Measurements from ENCODE around the gene GREB1. TPM values are rescaled to one million over a fixed set of nuclear protein-coding genes. Genes with fewer than 3 reads are reported as not detected.

The GREB1 gene
- total RNA-seq, 1 experiment from 2014 or later = 6.2 TPM

DNA sequence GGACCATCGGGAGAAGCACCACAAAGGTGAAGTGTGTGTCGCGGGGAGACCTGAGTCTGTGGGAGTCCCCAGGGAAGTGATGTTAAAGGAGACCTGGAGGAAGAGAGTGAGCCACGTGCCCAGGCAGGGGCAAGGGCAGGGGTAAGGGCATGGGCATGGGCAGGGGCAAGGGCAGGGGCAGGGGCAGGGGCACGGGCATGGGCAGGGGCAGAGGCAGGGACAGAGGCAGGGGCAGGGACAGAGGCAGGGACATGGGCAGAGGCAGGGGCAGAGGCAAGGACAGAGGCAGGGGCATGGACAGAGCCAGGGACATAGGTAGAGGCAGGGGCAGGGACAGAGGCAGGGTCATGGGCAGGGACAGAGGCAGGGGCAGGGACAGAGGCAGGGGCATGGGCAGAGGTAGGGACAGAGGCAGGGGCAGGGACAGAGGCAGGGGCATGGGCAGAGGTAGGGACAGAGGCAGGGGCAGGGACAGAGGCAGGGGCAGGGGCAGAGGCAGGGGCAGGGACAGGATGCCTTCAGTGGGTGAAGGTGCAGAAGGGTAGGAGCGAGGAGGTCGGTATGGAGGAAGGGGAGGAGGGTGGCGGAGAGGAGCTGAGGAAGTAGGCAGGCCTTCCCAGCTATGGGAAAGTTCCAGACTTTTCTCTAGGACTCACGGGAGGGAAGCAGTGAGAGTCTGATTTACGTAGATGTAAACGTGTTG, 102.9 kb downstream of the GREB1 start:
- Histone ChIP-seq H4K20me1 (ENCODE audit: insufficient read depth) (no peaks in the 10 kb centered on the region), H3K9me2 (ENCODE audit: insufficient read depth) (no peaks in the 10 kb centered on the region), H3K27me3 (ENCODE audit: insufficient read depth, low read length) (no peaks in the 10 kb centered on the region), H3K79me2 (ENCODE audit: insufficient read depth, low read length) (no peaks in the 10 kb centered on the region), H3K4me3 (replicated peaks in 1 of 2; ENCODE audit: low read depth in 1 of 2, low read length in 2 of 2) (no peak overlapping the region), H3K4me2 (ENCODE audit: low read length) (no peak overlapping the region), H3K27ac (ENCODE audit: low read depth, low read length) (no peak overlapping the region), H3K9ac (ENCODE audit: low read length) (no peak overlapping the region), H3K36me3 (ENCODE audit: control insufficient read depth in 1 of 2, insufficient read depth in 2 of 2, low read length in 2 of 2) (no peaks in the 10 kb centered on the region), H3K4me1 (ENCODE audit: control insufficient read depth in 1 of 2, insufficient read depth in 2 of 2, low read length in 2 of 2) (no peaks in the 10 kb centered on the region), H2AFZ (ENCODE audit: low read depth, low read length, poor library complexity, severe bottlenecking) (no peak overlapping the region), H3K9me3 (ENCODE audit: control insufficient read depth in 1 of 2, insufficient read depth in 1 of 2, low read depth in 1 of 2, low read length in 2 of 2) (no peaks in the 10 kb centered on the region)
- intact Hi-C loops (cut with micrococcal nuclease) = no loop called here
- no TSS peak for BruUV-seq (replicated peaks)
- ChIA-PET CTCF (no interaction called here), POLR2A (no interaction called here), RAD21 (ENCODE audit: low non-redundant PET in 1 of 2, low total read pairs in 2 of 2, uncharacterized antibody in 2 of 2, unreplicated experiment in 2 of 2) (no interaction called here)
- DNase-seq (ENCODE audit: low read depth, low spot score) (no peak), ATAC-seq (no peak)
- no peak for TF ChIP-seq CEBPB (IDR thresholded peaks at IDR 0.05; ENCODE audit: low read depth)
- TF ChIP-seq FOSL1 (IDR thresholded peaks at IDR 0.05; ENCODE audit: low read depth) = no peak
- TF ChIP-seq, protein P1, sequence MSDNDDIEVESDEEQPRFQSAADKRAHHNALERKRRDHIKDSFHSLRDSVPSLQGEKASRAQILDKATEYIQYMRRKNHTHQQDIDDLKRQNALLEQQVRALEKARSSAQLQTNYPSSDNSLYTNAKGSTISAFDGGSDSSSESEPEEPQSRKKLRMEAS (IDR thresholded peaks at IDR 0.05) = no peak
- TF ChIP-seq CBX3 (IDR thresholded peaks at IDR 0.05; ENCODE audit: low read depth) = no peak
- TF ChIP-seq POLR2AphosphoS5 (IDR thresholded peaks at IDR 0.05; ENCODE audit: low read depth, low read length) = no peak
- no peak for TF ChIP-seq SRF (IDR thresholded peaks at IDR 0.05; ENCODE audit: low read depth)
- TF ChIP-seq, protein P2, sequence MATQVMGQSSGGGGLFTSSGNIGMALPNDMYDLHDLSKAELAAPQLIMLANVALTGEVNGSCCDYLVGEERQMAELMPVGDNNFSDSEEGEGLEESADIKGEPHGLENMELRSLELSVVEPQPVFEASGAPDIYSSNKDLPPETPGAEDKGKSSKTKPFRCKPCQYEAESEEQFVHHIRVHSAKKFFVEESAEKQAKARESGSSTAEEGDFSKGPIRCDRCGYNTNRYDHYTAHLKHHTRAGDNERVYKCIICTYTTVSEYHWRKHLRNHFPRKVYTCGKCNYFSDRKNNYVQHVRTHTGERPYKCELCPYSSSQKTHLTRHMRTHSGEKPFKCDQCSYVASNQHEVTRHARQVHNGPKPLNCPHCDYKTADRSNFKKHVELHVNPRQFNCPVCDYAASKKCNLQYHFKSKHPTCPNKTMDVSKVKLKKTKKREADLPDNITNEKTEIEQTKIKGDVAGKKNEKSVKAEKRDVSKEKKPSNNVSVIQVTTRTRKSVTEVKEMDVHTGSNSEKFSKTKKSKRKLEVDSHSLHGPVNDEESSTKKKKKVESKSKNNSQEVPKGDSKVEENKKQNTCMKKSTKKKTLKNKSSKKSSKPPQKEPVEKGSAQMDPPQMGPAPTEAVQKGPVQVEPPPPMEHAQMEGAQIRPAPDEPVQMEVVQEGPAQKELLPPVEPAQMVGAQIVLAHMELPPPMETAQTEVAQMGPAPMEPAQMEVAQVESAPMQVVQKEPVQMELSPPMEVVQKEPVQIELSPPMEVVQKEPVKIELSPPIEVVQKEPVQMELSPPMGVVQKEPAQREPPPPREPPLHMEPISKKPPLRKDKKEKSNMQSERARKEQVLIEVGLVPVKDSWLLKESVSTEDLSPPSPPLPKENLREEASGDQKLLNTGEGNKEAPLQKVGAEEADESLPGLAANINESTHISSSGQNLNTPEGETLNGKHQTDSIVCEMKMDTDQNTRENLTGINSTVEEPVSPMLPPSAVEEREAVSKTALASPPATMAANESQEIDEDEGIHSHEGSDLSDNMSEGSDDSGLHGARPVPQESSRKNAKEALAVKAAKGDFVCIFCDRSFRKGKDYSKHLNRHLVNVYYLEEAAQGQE (IDR thresholded peaks at IDR 0.05; ENCODE audit: low read depth) = no peak
- no peak for TF ChIP-seq ZFX (IDR thresholded peaks at IDR 0.05)
- no peak for TF ChIP-seq SIN3A (IDR thresholded peaks at IDR 0.05; ENCODE audit: low read depth)
- TF ChIP-seq ZNF274 (IDR thresholded peaks at IDR 0.05; ENCODE audit: low read depth, low read length) = no peak
